Measurements from ENCODE around the gene COG4.
"Not testable (repeated sequence)": the region's sequence is repeated elsewhere in the genome, so short reads cannot be mapped to it uniquely, and the experiment has no call there.

Gene COG4

GRCh38 chr16:70529051-70529777 lies 5.9 kb upstream of the COG4 start:
- in situ Hi-C loops (cut with HindIII; ENCODE audit: low sequenced_read_pairs): no loop called here

- in situ Hi-C loops (cut with HindIII; ENCODE audit: low sequenced_read_pairs): no loop called here
Measured at GRCh38 chr16:70527315-70527996, 4.1 kb upstream of the COG4 start.

- in situ Hi-C loops (cut with HindIII; ENCODE audit: low sequenced_read_pairs): no loop called here
Measured at GRCh38 chr16:70526403-70526802, 3.0 kb upstream of the COG4 start.

- in situ Hi-C loops (cut with HindIII; ENCODE audit: low sequenced_read_pairs): not testable (repeated sequence)
Measured at GRCh38 chr16:70524399-70524825, 1.1 kb upstream of the COG4 start.

- in situ Hi-C loops (cut with HindIII; ENCODE audit: low sequenced_read_pairs): no loop called here
Measured at GRCh38 chr16:70523743-70524398, 517 bp upstream of the COG4 start, which contains the start of gene SF3B3. Gene SF3B3, plus strand, starts transcription at chr16:70523816. Its CDS starts 2,841 bp downstream, at chr16:70526657.

- in situ Hi-C loops (cut with HindIII; ENCODE audit: low sequenced_read_pairs): no loop called here
Measured at GRCh38 chr16:70522216-70523075, 908 bp downstream of the COG4 start.

- in situ Hi-C loops (cut with HindIII; ENCODE audit: low sequenced_read_pairs): no loop called here
Measured at GRCh38 chr16:70520612-70521297, 2.6 kb downstream of the COG4 start.

- in situ Hi-C loops (cut with HindIII; ENCODE audit: low sequenced_read_pairs): no loop called here
Measured at GRCh38 chr16:70512456-70512855, 10.9 kb downstream of the COG4 start.

GRCh38 chr16:70511833-70512232 lies 11.5 kb downstream of the COG4 start:
- in situ Hi-C loops (cut with HindIII; ENCODE audit: low sequenced_read_pairs): no loop called here

- in situ Hi-C loops (cut with HindIII; ENCODE audit: low sequenced_read_pairs): no loop called here
Measured at GRCh38 chr16:70510216-70510615, 13.1 kb downstream of the COG4 start.

GRCh38 chr16:70508752-70509151 lies 14.6 kb downstream of the COG4 start:
- in situ Hi-C loops (cut with HindIII; ENCODE audit: low sequenced_read_pairs): no loop called here

- in situ Hi-C loops (cut with HindIII; ENCODE audit: low sequenced_read_pairs): no loop called here
Measured at GRCh38 chr16:70496513-70496912, 26.8 kb downstream of the COG4 start.

- in situ Hi-C loops (cut with HindIII; ENCODE audit: low sequenced_read_pairs): no loop called here
Measured at GRCh38 chr16:70495425-70496182, 27.8 kb downstream of the COG4 start.

GRCh38 chr16:70494777-70495176 lies 28.6 kb downstream of the COG4 start:
- in situ Hi-C loops (cut with HindIII; ENCODE audit: low sequenced_read_pairs): no loop called here

GRCh38 chr16:70494202-70494770 lies 29.1 kb downstream of the COG4 start:
- in situ Hi-C loops (cut with HindIII; ENCODE audit: low sequenced_read_pairs): no loop called here

- in situ Hi-C loops (cut with HindIII; ENCODE audit: low sequenced_read_pairs): no loop called here
Measured at GRCh38 chr16:70493802-70494201, 29.6 kb downstream of the COG4 start.

GRCh38 chr16:70490261-70490660 lies 33.1 kb downstream of the COG4 start:
- in situ Hi-C loops (cut with HindIII; ENCODE audit: low sequenced_read_pairs): no loop called here

- in situ Hi-C loops (cut with HindIII; ENCODE audit: low sequenced_read_pairs): no loop called here
Measured at GRCh38 chr16:70484867-70485266, 38.5 kb downstream of the COG4 start.

- in situ Hi-C loops (cut with HindIII; ENCODE audit: low sequenced_read_pairs): no loop called here
Measured at GRCh38 chr16:70483426-70483825, 39.9 kb downstream of the COG4 start.
